GM06990 (cell line): ENCODE measurements around the gene FBXO17.
"Not testable (repeated sequence)": the region's sequence is repeated elsewhere in the genome, so short reads cannot be mapped to it uniquely, and the experiment has no call there.

Experiments
- DNase-seq: peaks from one replicate; pipeline ENCODE4 v3.0.0-alpha.2; 2011; ENCODE audit not compliant: insufficient read length; ENCODE audit errors: extremely low read depth
- H3K27me3 ChIP-seq: replicated peaks from 2 replicates; pipeline ENCODE4 v1.6.0; 2011; ENCODE audit warnings: low read length; ENCODE audit not compliant: control insufficient read depth, insufficient read depth
- H3K36me3 ChIP-seq: 2 replicates; pipeline ENCODE4 v1.5.1; 2011; ENCODE audit warnings: low read length; ENCODE audit not compliant: control insufficient read depth, insufficient read depth
- H3K4me3 ChIP-seq: replicated peaks from 2 replicates; pipeline ENCODE4 v1.5.1; 2011; ENCODE audit warnings: low read depth, mild to moderate bottlenecking, control low read depth, low read length
- CTCF ChIP-seq: IDR thresholded peaks from 2 replicates; pipeline ENCODE4 v1.5.1; 2011; ENCODE audit warnings: low read length, control low read depth, mild to moderate bottlenecking, inconsistent platforms; ENCODE audit not compliant: insufficient read depth, poor library complexity, severe bottlenecking

FBXO17 gene

GRCh38 chr19:38945562-38946228, 29.8 kb downstream of the FBXO17 start:
- DNase-seq, result no peak
- Histone ChIP-seq H3K27me3 (no peaks in the 10 kb centered on the region), H3K36me3 (no peaks in the 10 kb centered on the region), H3K4me3 (no peak overlapping the region)
- no peak for TF ChIP-seq CTCF

GRCh38 chr19:38944981-38945506, 30.5 kb downstream of the FBXO17 start:
- H3K27me3 ChIP-seq, result no peaks in the 10 kb centered on the region
- no peak for DNase-seq
- no peaks in the 10 kb centered on the region for H3K36me3 ChIP-seq
- TF ChIP-seq CTCF, result no peak
- H3K4me3 ChIP-seq, result no peak overlapping the region

- Histone ChIP-seq H3K27me3 (no peaks in the 10 kb centered on the region), H3K4me3 (no peak overlapping the region), H3K36me3 (no peaks in the 10 kb centered on the region)
- no peak for TF ChIP-seq CTCF
- DNase-seq, result no peak
Measured at GRCh38 chr19:38942471-38943181, 32.9 kb downstream of the FBXO17 start.

- TF ChIP-seq CTCF, result no peak
- DNase-seq, result no peak
- no peaks in the 10 kb centered on the region for H3K27me3 ChIP-seq
- no peak overlapping the region for H3K4me3 ChIP-seq
- H3K36me3 ChIP-seq, result no peaks in the 10 kb centered on the region
Measured at GRCh38 chr19:38941979-38942378, 33.6 kb downstream of the FBXO17 start.

GRCh38 chr19:38941466-38941865, 34.1 kb downstream of the FBXO17 start:
- not testable (repeated sequence) for H3K27me3 ChIP-seq, H3K4me3 ChIP-seq, DNase-seq, H3K36me3 ChIP-seq

- no peak overlapping the region for H3K4me3 ChIP-seq
- H3K36me3 ChIP-seq, result no peaks in the 10 kb centered on the region
- no peak for TF ChIP-seq CTCF
- no peak for DNase-seq
- no peaks in the 10 kb centered on the region for H3K27me3 ChIP-seq
Measured at GRCh38 chr19:38939957-38940356, 35.6 kb downstream of the FBXO17 start.
